Effector memory CD4-positive, alpha-beta T cell (primary cell): ENCODE data around the gene XYLT1.
A peak's percentile ranks its signal among the peaks of the same experiment; 100 is the strongest.

Experiments used
- DNase-seq, 3 donors: peaks; one replicate each; pipeline ENCODE4 v3.0.0-alpha.2; 2020
- H3K27ac ChIP-seq: 2 replicates; pipeline ENCODE4 v1.7.0; 2013; ENCODE audit warnings: mild to moderate bottlenecking, low read length, moderate library complexity; ENCODE audit not compliant: insufficient read depth, poor library complexity, severe bottlenecking
- H3K27me3 ChIP-seq: replicated peaks from 2 replicates; pipeline ENCODE4 v1.7.0; 2013; ENCODE audit warnings: mild to moderate bottlenecking, low read length; ENCODE audit not compliant: insufficient read depth, control insufficient read depth, poor library complexity, severe bottlenecking
- H3K36me3 ChIP-seq: 2 replicates; pipeline ENCODE4 v1.7.0; 2013; ENCODE audit warnings: mild to moderate bottlenecking, low read length, moderate library complexity; ENCODE audit not compliant: control insufficient read depth, insufficient read depth
- H3K4me1 ChIP-seq: 2 replicates; pipeline ENCODE4 v1.7.0; 2013; ENCODE audit warnings: low read length, mild to moderate bottlenecking; ENCODE audit not compliant: control insufficient read depth, insufficient read depth, poor library complexity, severe bottlenecking
- H3K4me3 ChIP-seq: 2 replicates; pipeline ENCODE4 v1.7.0; 2013; ENCODE audit warnings: low read length, low read depth, mild to moderate bottlenecking; ENCODE audit not compliant: insufficient read depth, poor library complexity, severe bottlenecking
- H3K9me3 ChIP-seq: 2 replicates; pipeline ENCODE4 v1.7.0; 2013; ENCODE audit warnings: mild to moderate bottlenecking, low read length, moderate library complexity; ENCODE audit not compliant: control insufficient read depth

The XYLT1 gene

DNA sequence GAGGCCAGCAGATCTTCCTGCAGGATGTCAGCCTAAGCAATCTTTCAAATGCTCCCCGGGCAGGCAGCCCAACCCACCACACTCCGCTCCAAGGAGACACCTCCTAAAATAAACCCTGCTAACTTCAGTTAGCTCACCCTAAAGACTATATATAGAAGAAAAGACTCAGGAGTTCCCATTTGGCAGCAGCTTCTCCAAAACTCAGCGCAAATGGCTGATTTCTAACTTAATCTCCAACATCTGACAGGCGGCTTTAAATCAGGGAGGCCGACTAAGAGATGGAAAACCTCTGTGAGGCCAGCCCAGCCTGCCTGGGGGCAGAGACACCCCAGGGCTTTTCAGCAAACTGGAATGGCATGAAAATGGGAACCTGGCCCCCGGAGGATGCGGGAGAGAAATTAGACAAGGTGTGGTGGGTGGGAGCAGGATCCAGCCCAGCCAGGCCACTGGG, 91.6 kb downstream of the XYLT1 start:
- Histone ChIP-seq H3K36me3 (no peaks in the 10 kb centered on the region), H3K27me3 (no peaks in the 10 kb centered on the region), H3K4me3 (no peak overlapping the region), H3K27ac (no peak overlapping the region), H3K9me3 (no peaks in the 10 kb centered on the region), H3K4me1 (peaks cover 12% of the 10 kb centered on the region)
- DNase-seq, result no peak

DNA sequence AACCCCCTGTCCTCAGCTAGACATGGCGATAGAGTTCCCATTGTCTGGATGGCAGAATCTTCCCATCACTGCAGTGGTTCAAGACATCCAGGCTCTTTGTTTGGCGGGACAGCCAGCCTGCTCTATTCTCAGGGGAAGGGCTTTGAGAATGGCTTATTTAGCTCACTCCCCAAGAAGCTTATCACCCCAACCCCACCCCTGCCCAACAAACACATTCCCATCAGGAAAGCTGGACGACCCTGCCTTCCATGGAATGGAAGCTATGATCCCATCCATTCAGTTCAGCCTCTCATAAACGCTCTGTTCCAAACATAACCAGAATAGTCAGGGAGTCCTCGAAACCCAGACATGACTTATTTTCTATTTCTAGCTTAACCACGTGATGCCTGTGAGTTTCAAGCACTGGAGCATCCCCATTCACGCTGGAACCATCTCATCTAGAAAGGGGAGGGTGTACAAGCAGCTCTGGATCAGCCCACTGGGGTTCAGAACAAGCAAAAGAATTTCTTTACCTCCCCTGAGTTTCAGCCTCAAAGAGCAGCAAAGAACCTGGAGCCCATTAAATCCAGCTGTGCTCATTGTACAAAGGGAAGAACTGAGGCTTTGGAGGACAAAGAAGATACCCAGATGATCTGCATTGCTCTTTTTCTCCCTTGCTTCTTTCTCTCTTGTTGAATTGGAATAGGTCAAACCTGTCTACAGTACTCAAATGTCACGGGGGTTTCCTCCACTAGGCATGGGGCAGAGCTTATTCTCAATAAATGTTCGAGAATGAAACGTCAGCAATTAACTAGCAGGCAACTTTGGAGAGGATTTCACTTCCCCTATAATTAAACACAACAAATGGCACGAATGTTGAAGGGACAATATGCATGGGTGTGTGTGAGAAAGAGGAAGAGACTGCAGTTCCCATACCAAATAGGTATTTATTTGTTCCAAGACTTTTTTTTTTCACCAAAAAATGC, 93.1 kb downstream of the XYLT1 start:
- Histone ChIP-seq H3K4me3 (no peak overlapping the region), H3K4me1 (peaks cover 3% of the 10 kb centered on the region), H3K27ac (no peak overlapping the region)

DNA sequence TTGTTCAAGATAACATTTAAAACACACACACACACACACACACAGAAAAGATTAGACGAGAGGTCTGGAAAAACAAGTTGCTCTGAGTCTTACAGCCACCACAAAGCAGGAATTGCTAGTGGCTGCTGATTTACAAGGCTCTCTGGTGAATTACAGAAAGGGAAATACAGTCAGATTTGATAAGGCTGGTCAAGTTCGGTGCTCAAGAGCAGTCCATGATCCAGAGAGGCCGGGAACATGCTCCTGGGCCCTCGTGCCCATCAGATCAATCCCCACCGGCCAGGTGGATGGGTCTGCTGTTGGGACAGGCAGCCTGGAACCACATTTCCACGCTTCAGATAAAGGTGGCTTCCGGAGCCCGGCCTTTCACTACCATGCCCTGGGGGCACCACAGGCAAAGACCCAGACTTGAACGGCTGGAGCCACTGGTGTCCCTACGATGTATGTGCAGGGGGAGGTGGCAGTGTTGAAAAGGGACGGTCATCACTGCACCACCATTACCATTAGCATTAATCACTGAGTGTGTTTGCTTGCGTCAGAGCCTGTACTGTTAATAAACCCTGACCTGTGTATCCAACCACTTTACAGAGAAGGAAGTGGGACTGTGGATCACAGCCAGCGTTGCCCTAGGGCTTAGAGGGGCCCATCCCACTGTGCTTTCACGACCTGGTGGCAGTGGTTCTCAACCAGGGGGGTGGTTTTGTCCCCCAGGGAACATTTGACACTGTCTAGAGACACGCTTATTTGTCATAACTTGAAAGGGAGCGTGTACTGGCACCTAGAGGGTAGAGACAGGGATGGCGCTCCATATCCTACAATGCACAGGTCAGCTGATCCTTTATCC, 95.1 kb downstream of the XYLT1 start:
- Histone ChIP-seq H3K4me3 (no peak overlapping the region), H3K9me3 (no peaks in the 10 kb centered on the region), H3K27me3 (no peaks in the 10 kb centered on the region), H3K4me1 (peaks cover 16% of the 10 kb centered on the region), H3K27ac (no peak overlapping the region), H3K36me3 (no peaks in the 10 kb centered on the region)
- no peak for DNase-seq

More for the DNA sequence above, 93.1 kb downstream of the XYLT1 start:
- DNase-seq, result no peak
- Histone ChIP-seq H3K27me3 (no peaks in the 10 kb centered on the region), H3K36me3 (no peaks in the 10 kb centered on the region), H3K9me3 (no peaks in the 10 kb centered on the region)

DNA sequence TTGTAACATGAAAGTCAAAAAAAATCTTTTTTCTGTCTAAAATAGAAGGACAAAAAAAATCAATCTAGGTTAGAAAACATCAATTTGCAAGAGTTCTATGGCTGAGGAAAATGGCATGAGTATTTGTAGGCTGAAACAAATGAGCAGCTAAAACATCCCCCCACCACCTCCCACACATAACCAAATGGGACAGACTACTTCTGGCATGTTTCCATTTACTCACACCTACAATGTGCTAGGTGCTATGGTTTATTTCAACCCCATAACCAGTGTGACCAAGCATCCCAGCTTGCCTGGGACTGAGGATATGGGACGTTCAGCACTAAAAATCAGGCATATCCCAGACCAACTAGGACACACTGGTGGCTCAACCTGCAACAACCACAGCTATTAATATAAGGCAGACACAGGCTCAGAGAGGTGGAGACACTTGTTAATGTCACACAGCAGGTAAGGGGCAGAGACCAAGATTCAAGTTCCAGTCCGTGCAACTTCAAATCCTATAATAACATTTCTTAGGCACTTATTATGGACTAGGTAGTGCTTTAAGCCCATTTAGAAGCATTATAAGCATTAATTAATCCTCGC, 96.0 kb downstream of the XYLT1 start:
- Histone ChIP-seq H3K4me3 (no peak overlapping the region), H3K27ac (no peak overlapping the region), H3K4me1 (peaks cover 25% of the 10 kb centered on the region), H3K36me3 (no peaks in the 10 kb centered on the region), H3K9me3 (no peaks in the 10 kb centered on the region), H3K27me3 (no peaks in the 10 kb centered on the region)
- DNase-seq, result no peak

DNA sequence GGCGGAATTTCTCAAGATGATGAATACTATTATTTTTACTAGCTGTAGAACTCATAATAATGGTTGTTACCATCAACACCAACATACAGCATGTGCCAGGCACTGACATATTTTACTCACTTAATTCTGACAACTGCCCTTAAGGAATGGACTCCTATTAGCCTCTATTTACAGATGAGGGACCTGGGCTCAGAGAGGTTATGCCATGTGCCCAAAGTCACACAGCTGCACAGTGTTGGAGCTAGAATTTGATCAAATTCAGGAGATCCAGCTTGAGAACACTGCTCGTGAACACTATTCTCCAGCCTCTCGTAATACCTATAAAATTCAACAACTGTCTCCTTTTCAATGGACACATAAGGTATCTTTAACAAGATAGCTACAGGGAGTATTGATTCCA, 97.2 kb downstream of the XYLT1 start:
- no peaks in the 10 kb centered on the region for H3K36me3 ChIP-seq
- no peaks in the 10 kb centered on the region for H3K27me3 ChIP-seq
- no peak overlapping the region for H3K27ac ChIP-seq
- no peak for DNase-seq
- H3K4me1 ChIP-seq, result peaks cover 32% of the 10 kb centered on the region
- no peak overlapping the region for H3K4me3 ChIP-seq
- H3K9me3 ChIP-seq, result no peaks in the 10 kb centered on the region

DNA sequence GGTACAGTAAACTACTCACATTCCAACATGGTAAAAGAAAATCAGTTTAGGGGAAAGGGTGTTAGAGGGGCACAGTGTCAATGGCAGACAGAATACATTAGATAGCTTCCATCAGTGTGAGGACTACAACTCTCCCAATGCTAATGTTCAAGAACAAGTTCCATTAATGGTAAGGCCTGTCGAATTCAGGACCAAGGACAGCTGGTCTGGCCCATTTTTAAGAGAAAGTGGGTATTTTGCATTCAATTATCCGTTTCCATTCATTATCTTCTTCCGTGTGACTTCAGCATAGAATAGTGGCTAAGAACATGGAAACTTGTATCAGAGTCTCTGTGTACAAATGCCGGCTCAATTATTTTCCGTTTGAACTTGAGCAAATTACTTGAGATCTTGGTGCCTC, 98.4 kb downstream of the XYLT1 start:
- no peaks in the 10 kb centered on the region for H3K9me3 ChIP-seq
- H3K27ac ChIP-seq, result no peak overlapping the region
- H3K36me3 ChIP-seq, result no peaks in the 10 kb centered on the region
- no peaks in the 10 kb centered on the region for H3K27me3 ChIP-seq
- H3K4me1 ChIP-seq, result peaks cover 42% of the 10 kb centered on the region
- H3K4me3 ChIP-seq, result no peak overlapping the region
- no peak for DNase-seq

DNA sequence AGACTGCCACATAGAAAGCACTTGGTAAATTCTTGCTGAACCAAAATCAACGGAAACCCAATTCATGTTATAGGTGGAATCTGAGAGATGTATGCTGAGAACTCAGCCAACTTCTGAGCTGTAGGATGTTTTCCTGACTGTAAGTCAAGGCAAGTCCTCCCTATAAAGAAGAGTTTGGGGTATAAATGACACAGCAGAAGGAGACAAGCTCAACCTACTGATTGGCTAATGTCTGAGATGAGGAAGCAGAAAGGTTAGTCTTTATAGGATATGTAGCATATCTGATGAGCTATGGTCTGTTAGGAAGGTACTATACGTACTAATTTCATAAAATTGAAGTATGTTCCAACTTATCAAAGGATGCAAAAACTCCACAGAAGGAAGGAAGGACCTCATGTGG, 99.5 kb downstream of the XYLT1 start:
- Histone ChIP-seq H3K9me3 (no peaks in the 10 kb centered on the region), H3K4me3 (no peak overlapping the region), H3K27ac (peak overlapping the region; percentile 81), H3K4me1 (peaks cover 52% of the 10 kb centered on the region), H3K27me3 (no peaks in the 10 kb centered on the region), H3K36me3 (no peaks in the 10 kb centered on the region)
- DNase-seq, result no peak

DNA sequence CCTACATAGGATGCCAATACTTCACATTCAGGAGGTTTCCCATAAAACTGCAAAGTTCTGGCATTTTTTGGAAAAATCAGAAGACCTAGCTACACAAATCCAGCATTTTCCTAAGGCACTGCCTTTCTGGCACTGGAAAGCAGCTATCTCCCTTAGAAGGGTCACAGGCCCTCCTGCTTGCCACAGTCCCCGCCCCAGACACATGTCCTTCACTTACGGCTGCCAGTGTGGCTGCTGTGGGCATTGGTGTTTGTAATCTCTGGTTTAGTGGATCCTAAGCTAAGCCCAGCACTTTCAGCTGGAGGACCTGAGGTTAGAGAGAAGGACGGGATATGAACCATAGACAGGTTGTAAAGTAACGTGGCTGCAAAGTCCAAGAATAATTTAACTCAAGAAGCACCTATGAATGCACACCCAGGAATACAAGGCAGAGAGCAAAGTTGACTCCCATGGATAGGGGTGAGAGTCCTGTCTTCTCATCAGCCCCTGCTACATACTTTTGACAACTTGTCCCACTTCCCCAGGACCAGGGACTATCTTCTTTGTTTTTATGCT, 100.0 kb downstream of the XYLT1 start:
- Histone ChIP-seq H3K27ac (peak overlapping the region; percentile 81), H3K4me3 (no peak overlapping the region), H3K9me3 (no peaks in the 10 kb centered on the region), H3K4me1 (peaks cover 57% of the 10 kb centered on the region), H3K36me3 (no peaks in the 10 kb centered on the region), H3K27me3 (no peaks in the 10 kb centered on the region)
- no peak for DNase-seq

DNA sequence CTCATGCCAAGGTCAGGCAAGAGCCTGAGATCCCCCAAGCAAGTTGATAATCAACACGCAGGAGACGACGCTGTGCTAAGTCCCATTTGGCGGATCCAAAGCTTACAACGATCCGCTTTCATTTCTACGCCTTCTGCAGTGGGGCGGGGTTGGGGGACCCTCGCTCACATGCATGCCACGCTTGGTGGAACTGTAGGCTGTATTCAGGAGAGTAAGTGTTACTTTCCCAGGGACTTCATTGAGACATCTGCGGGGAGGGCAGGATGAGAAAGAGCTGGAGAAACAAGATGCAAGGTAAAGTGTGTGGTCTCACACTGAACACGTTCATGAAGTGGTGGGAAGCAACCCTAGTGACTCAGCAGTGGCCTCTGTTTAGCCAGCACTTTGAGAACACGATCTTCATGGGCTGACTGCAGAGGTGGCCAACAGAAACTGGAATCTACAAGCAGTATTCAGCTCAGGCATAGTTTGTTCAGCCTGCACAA, 100.5 kb downstream of the XYLT1 start:
- peaks cover 63% of the 10 kb centered on the region for H3K4me1 ChIP-seq
- peak overlapping the region; percentile 81 for H3K27ac ChIP-seq
- no peak overlapping the region for H3K4me3 ChIP-seq
- no peaks in the 10 kb centered on the region for H3K27me3 ChIP-seq
- no peaks in the 10 kb centered on the region for H3K9me3 ChIP-seq
- DNase-seq, result no peak
- no peaks in the 10 kb centered on the region for H3K36me3 ChIP-seq
